HL-60 (cell line): ENCODE measurements around the gene RAB21.

ENCODE experiments used
- POLR2AphosphoS5 ChIP-seq: IDR thresholded peaks from 2 replicates; pipeline ENCODE4 v1.6.1; 2012; ENCODE audit warnings: low read depth
- TF ChIP-seq, protein P1 (sequence below): IDR thresholded peaks from one replicate; pipeline ENCODE4 v1.5.1; 2011; ENCODE audit warnings: low read length, control low read depth, inconsistent platforms; ENCODE audit not compliant: insufficient read depth
- TF ChIP-seq, protein P2 (sequence below): IDR thresholded peaks from 2 replicates; pipeline ENCODE4 v1.6.1; 2012; ENCODE audit warnings: low read depth; ENCODE audit not compliant: insufficient replicate concordance

DNA sequence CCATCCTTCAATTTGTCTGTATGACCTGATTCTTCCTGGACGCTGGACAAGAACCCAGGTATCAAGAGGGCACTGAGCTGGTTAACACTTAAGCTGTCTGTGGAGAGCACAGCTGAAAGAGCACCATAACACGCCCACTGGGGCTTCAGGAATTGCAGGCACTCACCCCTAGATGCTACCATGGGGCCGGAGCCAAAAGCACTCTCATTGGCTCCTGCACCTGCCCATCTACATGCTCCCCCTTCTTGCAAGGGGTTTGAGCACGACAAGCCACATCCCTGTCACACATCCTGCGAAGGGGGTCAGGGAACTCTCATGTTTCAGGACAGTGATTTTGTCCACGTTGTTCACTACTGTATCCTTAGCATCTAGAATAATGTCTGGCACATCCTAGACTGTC, 49.8 kb downstream of the RAB21 start:
- TF ChIP-seq, protein P1, sequence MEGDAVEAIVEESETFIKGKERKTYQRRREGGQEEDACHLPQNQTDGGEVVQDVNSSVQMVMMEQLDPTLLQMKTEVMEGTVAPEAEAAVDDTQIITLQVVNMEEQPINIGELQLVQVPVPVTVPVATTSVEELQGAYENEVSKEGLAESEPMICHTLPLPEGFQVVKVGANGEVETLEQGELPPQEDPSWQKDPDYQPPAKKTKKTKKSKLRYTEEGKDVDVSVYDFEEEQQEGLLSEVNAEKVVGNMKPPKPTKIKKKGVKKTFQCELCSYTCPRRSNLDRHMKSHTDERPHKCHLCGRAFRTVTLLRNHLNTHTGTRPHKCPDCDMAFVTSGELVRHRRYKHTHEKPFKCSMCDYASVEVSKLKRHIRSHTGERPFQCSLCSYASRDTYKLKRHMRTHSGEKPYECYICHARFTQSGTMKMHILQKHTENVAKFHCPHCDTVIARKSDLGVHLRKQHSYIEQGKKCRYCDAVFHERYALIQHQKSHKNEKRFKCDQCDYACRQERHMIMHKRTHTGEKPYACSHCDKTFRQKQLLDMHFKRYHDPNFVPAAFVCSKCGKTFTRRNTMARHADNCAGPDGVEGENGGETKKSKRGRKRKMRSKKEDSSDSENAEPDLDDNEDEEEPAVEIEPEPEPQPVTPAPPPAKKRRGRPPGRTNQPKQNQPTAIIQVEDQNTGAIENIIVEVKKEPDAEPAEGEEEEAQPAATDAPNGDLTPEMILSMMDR = no peak
- no peak for TF ChIP-seq POLR2AphosphoS5
- TF ChIP-seq, protein P2, sequence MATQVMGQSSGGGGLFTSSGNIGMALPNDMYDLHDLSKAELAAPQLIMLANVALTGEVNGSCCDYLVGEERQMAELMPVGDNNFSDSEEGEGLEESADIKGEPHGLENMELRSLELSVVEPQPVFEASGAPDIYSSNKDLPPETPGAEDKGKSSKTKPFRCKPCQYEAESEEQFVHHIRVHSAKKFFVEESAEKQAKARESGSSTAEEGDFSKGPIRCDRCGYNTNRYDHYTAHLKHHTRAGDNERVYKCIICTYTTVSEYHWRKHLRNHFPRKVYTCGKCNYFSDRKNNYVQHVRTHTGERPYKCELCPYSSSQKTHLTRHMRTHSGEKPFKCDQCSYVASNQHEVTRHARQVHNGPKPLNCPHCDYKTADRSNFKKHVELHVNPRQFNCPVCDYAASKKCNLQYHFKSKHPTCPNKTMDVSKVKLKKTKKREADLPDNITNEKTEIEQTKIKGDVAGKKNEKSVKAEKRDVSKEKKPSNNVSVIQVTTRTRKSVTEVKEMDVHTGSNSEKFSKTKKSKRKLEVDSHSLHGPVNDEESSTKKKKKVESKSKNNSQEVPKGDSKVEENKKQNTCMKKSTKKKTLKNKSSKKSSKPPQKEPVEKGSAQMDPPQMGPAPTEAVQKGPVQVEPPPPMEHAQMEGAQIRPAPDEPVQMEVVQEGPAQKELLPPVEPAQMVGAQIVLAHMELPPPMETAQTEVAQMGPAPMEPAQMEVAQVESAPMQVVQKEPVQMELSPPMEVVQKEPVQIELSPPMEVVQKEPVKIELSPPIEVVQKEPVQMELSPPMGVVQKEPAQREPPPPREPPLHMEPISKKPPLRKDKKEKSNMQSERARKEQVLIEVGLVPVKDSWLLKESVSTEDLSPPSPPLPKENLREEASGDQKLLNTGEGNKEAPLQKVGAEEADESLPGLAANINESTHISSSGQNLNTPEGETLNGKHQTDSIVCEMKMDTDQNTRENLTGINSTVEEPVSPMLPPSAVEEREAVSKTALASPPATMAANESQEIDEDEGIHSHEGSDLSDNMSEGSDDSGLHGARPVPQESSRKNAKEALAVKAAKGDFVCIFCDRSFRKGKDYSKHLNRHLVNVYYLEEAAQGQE = no peak
